ENCODE data around the gene DHRS2. TPM values are rescaled to one million over a fixed set of nuclear protein-coding genes. Genes with fewer than 3 reads are reported as not detected.

DHRS2 gene
- total and polyA plus RNA-seq, 2 of the 13 experiments (the other 11 are each of a cell fraction or from before 2014, with no cell fraction given): 1,621 to 3,021 TPM

DNA sequence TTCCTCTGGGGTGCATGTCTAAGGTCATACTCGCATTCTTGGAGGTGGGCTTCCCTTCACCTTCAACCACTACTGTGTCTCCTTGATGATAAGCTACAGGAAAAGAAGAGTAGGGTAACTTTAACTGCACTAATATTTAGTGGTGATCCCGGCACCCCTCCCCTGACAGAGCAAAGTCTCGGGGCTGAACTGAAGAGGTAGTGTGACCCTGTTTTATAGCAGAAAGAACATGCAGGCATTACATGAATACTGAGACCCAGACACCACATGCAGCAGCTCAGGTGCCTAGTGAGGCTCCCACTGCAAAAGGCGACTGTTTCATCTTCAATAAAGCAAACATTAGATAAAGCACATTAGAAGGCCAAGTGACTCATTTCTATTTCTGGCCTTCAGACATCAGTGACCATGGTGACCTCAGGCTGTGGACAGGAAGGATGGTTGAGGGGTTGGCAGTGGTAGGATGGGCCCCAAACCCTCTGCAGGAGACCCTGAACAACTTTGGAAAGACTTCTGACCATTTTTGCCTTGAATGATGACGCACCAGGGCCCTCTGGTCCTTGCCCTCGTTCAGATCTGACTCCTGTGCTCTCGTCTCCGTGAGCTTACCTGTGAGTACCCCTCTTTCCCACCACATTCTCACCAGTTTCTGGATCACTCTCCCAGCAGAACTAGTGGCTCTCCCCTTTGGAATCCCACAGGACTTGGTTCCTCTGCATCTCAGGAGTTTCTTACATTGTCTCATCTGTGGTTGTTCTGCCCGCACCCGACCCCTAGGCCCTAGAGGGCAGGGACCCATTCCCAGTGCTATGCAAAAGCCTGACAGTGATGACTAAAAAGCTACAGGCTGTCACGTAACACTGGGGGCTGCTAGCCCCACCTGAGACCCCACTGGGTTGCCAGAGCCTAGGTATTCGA is 33.7 kb upstream of the DHRS2 start (continued):
- TF ChIP-seq, protein P1, sequence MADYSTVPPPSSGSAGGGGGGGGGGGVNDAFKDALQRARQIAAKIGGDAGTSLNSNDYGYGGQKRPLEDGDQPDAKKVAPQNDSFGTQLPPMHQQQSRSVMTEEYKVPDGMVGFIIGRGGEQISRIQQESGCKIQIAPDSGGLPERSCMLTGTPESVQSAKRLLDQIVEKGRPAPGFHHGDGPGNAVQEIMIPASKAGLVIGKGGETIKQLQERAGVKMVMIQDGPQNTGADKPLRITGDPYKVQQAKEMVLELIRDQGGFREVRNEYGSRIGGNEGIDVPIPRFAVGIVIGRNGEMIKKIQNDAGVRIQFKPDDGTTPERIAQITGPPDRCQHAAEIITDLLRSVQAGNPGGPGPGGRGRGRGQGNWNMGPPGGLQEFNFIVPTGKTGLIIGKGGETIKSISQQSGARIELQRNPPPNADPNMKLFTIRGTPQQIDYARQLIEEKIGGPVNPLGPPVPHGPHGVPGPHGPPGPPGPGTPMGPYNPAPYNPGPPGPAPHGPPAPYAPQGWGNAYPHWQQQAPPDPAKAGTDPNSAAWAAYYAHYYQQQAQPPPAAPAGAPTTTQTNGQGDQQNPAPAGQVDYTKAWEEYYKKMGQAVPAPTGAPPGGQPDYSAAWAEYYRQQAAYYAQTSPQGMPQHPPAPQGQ (CRISPR knock-in tag; IDR thresholded peaks at IDR 0.05; ENCODE audit: borderline replicate concordance): no peak
- TF ChIP-seq ZNF382 (CRISPR knock-in tag; IDR thresholded peaks at IDR 0.05; ENCODE audit: borderline replicate concordance) (no peak), SP1 (IDR thresholded peaks at IDR 0.05) (no peak), SP1 (CRISPR knock-in tag; IDR thresholded peaks at IDR 0.05) (0 out of 2 replicates have a peak, but pooled peaks have one; percentile 8), MZF1 (CRISPR knock-in tag; IDR thresholded peaks at IDR 0.05; ENCODE audit: borderline replicate concordance) (peak; percentile 21; the same call in 1 of the 2 replicates), TEAD2 (CRISPR knock-in tag; IDR thresholded peaks at IDR 0.05) (no peak), ZNF124 (CRISPR knock-in tag; IDR thresholded peaks at IDR 0.05) (no peak), ZNF33B (CRISPR knock-in tag; IDR thresholded peaks at IDR 0.05) (peak; percentile 73), ZNF678 (CRISPR knock-in tag; IDR thresholded peaks at IDR 0.05) (no peak), RFXANK (CRISPR knock-in tag; IDR thresholded peaks at IDR 0.05) (no peak), ZNF558 (CRISPR knock-in tag; IDR thresholded peaks at IDR 0.05; ENCODE audit: borderline replicate concordance) (no peak), MAFG (CRISPR knock-in tag; IDR thresholded peaks at IDR 0.05) (no peak), ZNF747 (CRISPR knock-in tag; IDR thresholded peaks at IDR 0.05; ENCODE audit: borderline replicate concordance) (no peak), RFX5 (IDR thresholded peaks at IDR 0.05; ENCODE audit: low read depth, low read length) (no peak), HHEX (CRISPR knock-in tag; IDR thresholded peaks at IDR 0.05) (no peak)
- TF ChIP-seq, protein P2, sequence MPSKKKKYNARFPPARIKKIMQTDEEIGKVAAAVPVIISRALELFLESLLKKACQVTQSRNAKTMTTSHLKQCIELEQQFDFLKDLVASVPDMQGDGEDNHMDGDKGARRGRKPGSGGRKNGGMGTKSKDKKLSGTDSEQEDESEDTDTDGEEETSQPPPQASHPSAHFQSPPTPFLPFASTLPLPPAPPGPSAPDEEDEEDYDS (CRISPR knock-in tag; IDR thresholded peaks at IDR 0.05): peak; percentile 65; the same call in 1 of the 2 replicates
- TF ChIP-seq, protein P3, sequence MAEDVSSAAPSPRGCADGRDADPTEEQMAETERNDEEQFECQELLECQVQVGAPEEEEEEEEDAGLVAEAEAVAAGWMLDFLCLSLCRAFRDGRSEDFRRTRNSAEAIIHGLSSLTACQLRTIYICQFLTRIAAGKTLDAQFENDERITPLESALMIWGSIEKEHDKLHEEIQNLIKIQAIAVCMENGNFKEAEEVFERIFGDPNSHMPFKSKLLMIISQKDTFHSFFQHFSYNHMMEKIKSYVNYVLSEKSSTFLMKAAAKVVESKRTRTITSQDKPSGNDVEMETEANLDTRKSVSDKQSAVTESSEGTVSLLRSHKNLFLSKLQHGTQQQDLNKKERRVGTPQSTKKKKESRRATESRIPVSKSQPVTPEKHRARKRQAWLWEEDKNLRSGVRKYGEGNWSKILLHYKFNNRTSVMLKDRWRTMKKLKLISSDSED (CRISPR knock-in tag; IDR thresholded peaks at IDR 0.05): no peak
- TF ChIP-seq, protein P4, sequence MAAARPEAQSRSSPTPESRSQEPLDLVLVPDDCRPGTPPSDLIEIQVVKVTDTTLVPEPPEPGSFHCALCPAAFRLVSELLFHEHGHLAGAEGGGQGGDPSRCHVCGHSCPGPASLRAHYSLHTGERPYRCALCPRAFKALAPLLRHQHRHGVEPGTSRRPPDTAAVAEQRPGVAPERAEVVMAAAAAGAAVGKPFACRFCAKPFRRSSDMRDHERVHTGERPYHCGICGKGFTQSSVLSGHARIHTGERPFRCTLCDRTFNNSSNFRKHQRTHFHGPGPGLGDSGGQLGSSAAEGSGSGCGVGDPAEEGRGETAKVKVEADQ (CRISPR knock-in tag; IDR thresholded peaks at IDR 0.05; ENCODE audit: borderline replicate concordance): peak; percentile 79; the same call in 1 of the 2 replicates

Data from HepG2 (cell line).